Caco-2 (cell line): ENCODE measurements around the gene RASD2. TPM values are rescaled to one million over a fixed set of nuclear protein-coding genes. Genes with fewer than 3 reads are reported as not detected.

Source experiments
- BruUV-seq: library from RNA; stranded (reverse); fragments of 400-500 nt; replicated peaks from 2 replicates; lab custom pipeline; 2021; lab: Mats Ljungman, UMichigan
- CTCF ChIA-PET: fragments of 300-600 bp; sonication (Branson Sonifier 250); formaldehyde crosslinking; loops from one replicate; lab custom pipeline; 2022; ENCODE audit warnings: antibody characterized with exemption; lab: Charles Lee
- POLR2A ChIA-PET: fragments of 300-600 bp; sonication (Branson Sonifier 250); formaldehyde crosslinking; loops from one replicate; lab custom pipeline; 2022; ENCODE audit warnings: antibody characterized with exemption; lab: Charles Lee
- DNase-seq, 2 experiments: peaks; one replicate each; pipeline versions ENCODE4 v3.0.0 to v3.0.0-alpha.2; 2020 to 2022
- H3K27me3 ChIP-seq: replicated peaks from 2 replicates; pipeline ENCODE4 v1.6.0; 2011; ENCODE audit warnings: low read length; ENCODE audit not compliant: control insufficient read depth, insufficient read depth
- H3K36me3 ChIP-seq: 2 replicates; pipeline ENCODE4 v1.5.1; 2011; ENCODE audit warnings: low read length; ENCODE audit not compliant: control insufficient read depth, insufficient read depth
- H3K4me1 ChIP-seq: fragments of 250-450 bp; sonication (Bioruptor Pico); 2 replicates; pipeline ENCODE4 v1.5.1; 2020; ENCODE audit warnings: mild to moderate bottlenecking
- H3K4me3 ChIP-seq: 2 replicates; pipeline ENCODE4 v1.5.1; 2011; ENCODE audit warnings: low read depth, mild to moderate bottlenecking, control low read depth, low read length
- H3K9me3 ChIP-seq: fragments of 250-450 bp; sonication (Bioruptor Pico); 2 replicates; pipeline ENCODE4 v1.5.1; 2020; ENCODE audit warnings: mild to moderate bottlenecking, moderate library complexity
- H3K27ac Mint-ChIP-seq: one replicate; pipeline ENCODE4 v1.8.0; 2022; ENCODE audit warnings: mixed read lengths; ENCODE audit not compliant: unreplicated experiment
- H3K27me3 Mint-ChIP-seq: one replicate; pipeline ENCODE4 v1.8.0; 2022; ENCODE audit warnings: mixed read lengths; ENCODE audit not compliant: insufficient read depth, unreplicated experiment
- H3K36me3 Mint-ChIP-seq: one replicate; pipeline ENCODE4 v1.8.0; 2022; ENCODE audit warnings: mild to moderate bottlenecking, mixed read lengths; ENCODE audit not compliant: insufficient read depth, unreplicated experiment
- H3K4me1 Mint-ChIP-seq: one replicate; pipeline ENCODE4 v1.8.0; 2022; ENCODE audit warnings: low read depth, mixed read lengths; ENCODE audit not compliant: unreplicated experiment
- H3K4me3 Mint-ChIP-seq: one replicate; pipeline ENCODE4 v1.8.0; 2022; ENCODE audit warnings: mild to moderate bottlenecking, moderate library complexity, mixed read lengths; ENCODE audit not compliant: unreplicated experiment
- H3K9me3 Mint-ChIP-seq: one replicate; pipeline ENCODE4 v1.8.0; 2022; ENCODE audit warnings: mixed read lengths; ENCODE audit not compliant: unreplicated experiment
- intact Hi-C: fragments of 100-400 bp; cut with micrococcal nuclease; formaldehyde crosslinking; loops from one replicate; pipeline ENCODE4 v1.10.0; 2022; ENCODE audit not compliant: unreplicated experiment
- total RNA-seq: library from RNA; stranded (reverse); gene quantifications from 2 replicates; pipeline ENCODE4 v1.2.3, GENCODE V29; 2022
- TF ChIP-seq, protein P1 (sequence below), 2 experiments: fragments of 200-600 bp in 1 of 2; IDR thresholded peaks; 1 replicate in 1 of 2; 2 replicates in 1 of 2; pipeline versions ENCODE4 v1.5.1 to v1.8.0; 2011 to 2022; ENCODE audit warnings: antibody characterized with exemption in 1 of 2, control low read depth in 1 of 2, inconsistent platforms in 1 of 2, low read depth in 1 of 2, low read length in 1 of 2, mild to moderate bottlenecking in 1 of 2, moderate library complexity in 1 of 2; ENCODE audit not compliant: insufficient read depth in 1 of 2, severe bottlenecking in 1 of 2, unreplicated experiment in 1 of 2

The RASD2 gene
- total RNA-seq, 1 experiment from 2014 or later = 0.09 TPM

DNA sequence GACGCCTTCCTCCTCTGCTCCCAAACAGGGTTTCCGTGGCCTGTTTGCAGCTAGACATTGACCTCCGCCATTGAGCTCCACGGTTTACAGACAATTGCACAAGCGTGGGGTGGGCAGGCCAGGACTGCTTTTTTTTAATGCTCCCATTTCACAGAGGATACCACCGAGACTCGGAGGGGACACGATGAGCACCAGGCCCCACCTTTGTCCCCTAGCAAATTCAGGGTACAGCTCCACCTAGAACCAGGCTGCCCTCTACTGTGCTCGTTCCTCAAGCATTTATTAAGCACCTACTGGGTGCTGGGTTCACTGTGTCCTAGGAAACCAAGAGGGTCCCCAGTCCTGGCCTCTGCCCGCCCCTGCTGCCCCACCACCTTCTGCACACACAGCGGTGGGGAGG lies 12.2 kb downstream of the RASD2 start:
- Histone ChIP-seq H3K27me3 (no peaks in the 10 kb centered on the region; the same call in 1 of the 2 replicates), H3K9me3 (no peaks in the 10 kb centered on the region), H3K4me3 (no peak overlapping the region), H3K36me3 (no peaks in the 10 kb centered on the region), H3K4me1 (no peaks in the 10 kb centered on the region)
- Mint-ChIP-seq H3K4me3 (no peak overlapping the region), H3K36me3 (no peaks in the 10 kb centered on the region), H3K4me1 (no peaks in the 10 kb centered on the region), H3K27ac (no peak overlapping the region), H3K9me3 (no peaks in the 10 kb centered on the region), H3K27me3 (no peaks in the 10 kb centered on the region)
- ChIA-PET CTCF (no interaction called here), POLR2A (no interaction called here)
- BruUV-seq = no TSS peak
- intact Hi-C loops = no loop called here
- DNase-seq = no peak
- TF ChIP-seq, protein P1, sequence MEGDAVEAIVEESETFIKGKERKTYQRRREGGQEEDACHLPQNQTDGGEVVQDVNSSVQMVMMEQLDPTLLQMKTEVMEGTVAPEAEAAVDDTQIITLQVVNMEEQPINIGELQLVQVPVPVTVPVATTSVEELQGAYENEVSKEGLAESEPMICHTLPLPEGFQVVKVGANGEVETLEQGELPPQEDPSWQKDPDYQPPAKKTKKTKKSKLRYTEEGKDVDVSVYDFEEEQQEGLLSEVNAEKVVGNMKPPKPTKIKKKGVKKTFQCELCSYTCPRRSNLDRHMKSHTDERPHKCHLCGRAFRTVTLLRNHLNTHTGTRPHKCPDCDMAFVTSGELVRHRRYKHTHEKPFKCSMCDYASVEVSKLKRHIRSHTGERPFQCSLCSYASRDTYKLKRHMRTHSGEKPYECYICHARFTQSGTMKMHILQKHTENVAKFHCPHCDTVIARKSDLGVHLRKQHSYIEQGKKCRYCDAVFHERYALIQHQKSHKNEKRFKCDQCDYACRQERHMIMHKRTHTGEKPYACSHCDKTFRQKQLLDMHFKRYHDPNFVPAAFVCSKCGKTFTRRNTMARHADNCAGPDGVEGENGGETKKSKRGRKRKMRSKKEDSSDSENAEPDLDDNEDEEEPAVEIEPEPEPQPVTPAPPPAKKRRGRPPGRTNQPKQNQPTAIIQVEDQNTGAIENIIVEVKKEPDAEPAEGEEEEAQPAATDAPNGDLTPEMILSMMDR (IDR thresholded peaks at IDR 0.05; ENCODE audit: insufficient read depth in 1 of 2, low read depth in 1 of 2, low read length in 1 of 2, severe bottlenecking in 1 of 2, unreplicated experiment in 1 of 2) = no peak

GRCh38 chr22:35553341-35553740 lies 12.7 kb downstream of the RASD2 start:
- H3K9me3 Mint-ChIP-seq = no peaks in the 10 kb centered on the region
- TF ChIP-seq, protein P1 (IDR thresholded peaks at IDR 0.05; ENCODE audit: insufficient read depth in 1 of 2, low read depth in 1 of 2, low read length in 1 of 2, severe bottlenecking in 1 of 2, unreplicated experiment in 1 of 2) = no peak
- H3K27me3 Mint-ChIP-seq = no peaks in the 10 kb centered on the region
- POLR2A ChIA-PET = no interaction called here
- H3K36me3 ChIP-seq = no peaks in the 10 kb centered on the region
- H3K4me3 Mint-ChIP-seq = no peak overlapping the region
- H3K4me3 ChIP-seq = no peak overlapping the region
- H3K27ac Mint-ChIP-seq = no peak overlapping the region
- H3K36me3 Mint-ChIP-seq = no peaks in the 10 kb centered on the region
- no peaks in the 10 kb centered on the region for H3K9me3 ChIP-seq
- no peaks in the 10 kb centered on the region for H3K4me1 Mint-ChIP-seq
- H3K4me1 ChIP-seq = no peaks in the 10 kb centered on the region
- CTCF ChIA-PET = no interaction called here
- no TSS peak for BruUV-seq
- no peaks in the 10 kb centered on the region; the same call in 1 of the 2 replicates for H3K27me3 ChIP-seq
- DNase-seq = no peak
- intact Hi-C loops = no loop called here

- H3K9me3 ChIP-seq = no peaks in the 10 kb centered on the region
- no peaks in the 10 kb centered on the region for H3K4me1 ChIP-seq
- H3K27ac Mint-ChIP-seq = no peak overlapping the region
- H3K27me3 ChIP-seq = no peaks in the 10 kb centered on the region; the same call in 1 of the 2 replicates
- intact Hi-C loops = no loop called here
- no peaks in the 10 kb centered on the region for H3K4me1 Mint-ChIP-seq
- CTCF ChIA-PET = no interaction called here
- no peaks in the 10 kb centered on the region for H3K27me3 Mint-ChIP-seq
- POLR2A ChIA-PET = no interaction called here
- no peak for DNase-seq
- TF ChIP-seq, protein P1 (IDR thresholded peaks at IDR 0.05; ENCODE audit: insufficient read depth in 1 of 2, low read depth in 1 of 2, low read length in 1 of 2, severe bottlenecking in 1 of 2, unreplicated experiment in 1 of 2) = no peak
- H3K9me3 Mint-ChIP-seq = no peaks in the 10 kb centered on the region
- no peak overlapping the region for H3K4me3 Mint-ChIP-seq
- no peaks in the 10 kb centered on the region for H3K36me3 ChIP-seq
- H3K36me3 Mint-ChIP-seq = no peaks in the 10 kb centered on the region
- BruUV-seq = no TSS peak
- no peak overlapping the region for H3K4me3 ChIP-seq
These were observed 13.7 kb downstream of the RASD2 start for GRCh38 chr22:35554297-35554845.
